Measurements from ENCODE around the gene HMCN1.

Gene HMCN1

GRCh38 chr1:185972096-185972850 lies 238.1 kb downstream of the HMCN1 start:
- DNase-seq = no peak

- no peak for DNase-seq
Measured at GRCh38 chr1:185973645-185974044, 239.5 kb downstream of the HMCN1 start.

- DNase-seq = no peak
Measured at GRCh38 chr1:185974367-185975170, 240.4 kb downstream of the HMCN1 start.

GRCh38 chr1:185980891-185981290 lies 246.7 kb downstream of the HMCN1 start:
- DNase-seq = no peak

- no peak for DNase-seq
Measured at GRCh38 chr1:185984113-185984836, 250.1 kb downstream of the HMCN1 start.

- no peak for DNase-seq
Measured at GRCh38 chr1:185987611-185988321, 253.6 kb downstream of the HMCN1 start.

- DNase-seq = no peak
Measured at GRCh38 chr1:185990565-185990964, 256.4 kb downstream of the HMCN1 start.

- no peak for DNase-seq
Measured at GRCh38 chr1:185991266-185991665, 257.1 kb downstream of the HMCN1 start.

GRCh38 chr1:185996211-185996610 lies 262.0 kb downstream of the HMCN1 start:
- DNase-seq = no peak

GRCh38 chr1:185998391-185998790 lies 264.2 kb downstream of the HMCN1 start:
- DNase-seq = no peak

GRCh38 chr1:186002406-186002805 lies 268.2 kb downstream of the HMCN1 start:
- no peak for DNase-seq

- DNase-seq = no peak
Measured at GRCh38 chr1:186009039-186009737, 275.0 kb downstream of the HMCN1 start.

GRCh38 chr1:186014370-186015037 lies 280.3 kb downstream of the HMCN1 start:
- no peak for DNase-seq

GRCh38 chr1:186016856-186017255 lies 282.7 kb downstream of the HMCN1 start:
- no peak for DNase-seq

- peak; percentile 8 for DNase-seq
Measured at GRCh38 chr1:186022184-186022583, 288.0 kb downstream of the HMCN1 start.

GRCh38 chr1:186026946-186027345 lies 292.8 kb downstream of the HMCN1 start:
- no peak for DNase-seq

GRCh38 chr1:186027621-186028020 lies 293.4 kb downstream of the HMCN1 start:
- no peak for DNase-seq

- DNase-seq = no peak
Measured at GRCh38 chr1:186030453-186030852, 296.3 kb downstream of the HMCN1 start.

GRCh38 chr1:186033847-186034271 lies 299.7 kb downstream of the HMCN1 start:
- no peak for DNase-seq

- no peak for DNase-seq
Measured at GRCh38 chr1:186042230-186042629, 308.0 kb downstream of the HMCN1 start.

GRCh38 chr1:186043296-186043695 lies 309.1 kb downstream of the HMCN1 start:
- no peak for DNase-seq

Measured in hematopoietic multipotent progenitor cell treated with erythropoietin and hydrocortisone succinate and interleukin-3 and kit ligand, for 8 days (in vitro differentiated cells).